NT2/D1 (cell line): ENCODE measurements around the gene DAD1.

ENCODE experiments used
- DNase-seq: peaks from one replicate; pipeline ENCODE4 v3.0.0-alpha.2; 2011; ENCODE audit warnings: low read depth, low spot score
- H3K27me3 ChIP-seq: 2 replicates; pipeline ENCODE4 v1.6.0; 2011; ENCODE audit warnings: mild to moderate bottlenecking; ENCODE audit not compliant: insufficient read length, insufficient read depth
- H3K36me3 ChIP-seq: 2 replicates; pipeline ENCODE4 v1.6.1; 2011; ENCODE audit warnings: mild to moderate bottlenecking, low read length, mixed read lengths; ENCODE audit not compliant: insufficient read depth, insufficient read length
- H3K4me1 ChIP-seq: 2 replicates; pipeline ENCODE4 v1.5.1; 2011; ENCODE audit not compliant: insufficient read depth, insufficient read length
- H3K4me3 ChIP-seq: 2 replicates; pipeline ENCODE4 v1.5.1; 2011; ENCODE audit warnings: low read depth; ENCODE audit not compliant: insufficient read length
- H3K9ac ChIP-seq: 2 replicates; pipeline ENCODE4 v1.6.0; 2011; ENCODE audit warnings: low read depth; ENCODE audit not compliant: insufficient read length
- H3K9me3 ChIP-seq: 2 replicates; pipeline ENCODE4 v1.5.1; 2011; ENCODE audit warnings: mild to moderate bottlenecking, low read length; ENCODE audit not compliant: insufficient read depth
- SUZ12 ChIP-seq: IDR thresholded peaks from 2 replicates; pipeline ENCODE4 v1.6.1; 2011; ENCODE audit not compliant: insufficient read length, insufficient read depth; ENCODE audit errors: extremely low read depth
- YY1 ChIP-seq: IDR thresholded peaks from 2 replicates; pipeline ENCODE4 v1.6.1; 2011; ENCODE audit not compliant: insufficient read length, insufficient read depth
- ZNF274 ChIP-seq: IDR thresholded peaks from 2 replicates; pipeline ENCODE4 v1.6.1; 2011; ENCODE audit warnings: mild to moderate bottlenecking, low read depth, low read length

DAD1 gene

GRCh38 chr14:22533739-22534359, 55.2 kb downstream of the DAD1 start:
- Histone ChIP-seq H3K4me1 (no peaks in the 10 kb centered on the region), H3K9ac (no peak overlapping the region), H3K4me3 (no peak overlapping the region), H3K9me3 (peaks cover 9% of the 10 kb centered on the region; the same call in 1 of the 2 replicates), H3K36me3 (no peaks in the 10 kb centered on the region), H3K27me3 (no peaks in the 10 kb centered on the region)
- no peak for DNase-seq
- no peak for TF ChIP-seq SUZ12
- TF ChIP-seq ZNF274 = no peak
- TF ChIP-seq YY1 = no peak

DNA sequence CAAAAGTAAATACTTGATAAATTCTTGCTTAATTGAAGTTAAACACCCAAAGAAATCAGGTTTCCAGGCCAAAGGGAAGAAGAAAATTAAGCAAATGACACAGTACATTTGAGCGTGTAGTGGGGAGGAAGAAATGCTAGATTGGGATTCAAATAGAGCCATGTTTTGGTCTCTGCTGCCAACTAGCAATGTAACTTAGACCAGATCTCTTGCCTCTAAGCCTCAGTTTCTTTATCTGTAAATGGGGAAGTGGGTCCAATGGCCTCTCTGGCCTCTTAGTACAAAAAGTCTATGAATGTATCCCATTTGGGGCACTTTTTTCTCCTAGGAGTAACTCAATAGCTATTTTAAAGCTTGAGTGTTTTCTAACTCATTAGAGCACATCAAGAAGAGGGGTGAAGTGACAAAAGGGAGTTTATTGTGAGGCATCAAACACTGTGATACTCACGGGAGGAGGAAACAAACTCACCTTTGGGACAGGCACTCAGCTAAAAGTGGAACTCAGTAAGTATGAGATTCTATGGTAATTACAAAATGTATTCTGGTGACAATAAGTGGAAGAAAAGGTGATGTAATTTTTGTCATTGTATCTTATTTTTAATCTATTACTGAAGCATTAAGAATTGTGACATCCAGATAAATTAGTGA, 55.8 kb downstream of the DAD1 start:
- Histone ChIP-seq H3K9ac (no peak overlapping the region), H3K36me3 (no peaks in the 10 kb centered on the region), H3K27me3 (no peaks in the 10 kb centered on the region), H3K4me1 (no peaks in the 10 kb centered on the region), H3K4me3 (no peak overlapping the region), H3K9me3 (peaks cover 9% of the 10 kb centered on the region; the same call in 1 of the 2 replicates)
- DNase-seq = no peak
- TF ChIP-seq ZNF274 = no peak
- no peak for TF ChIP-seq SUZ12
- no peak for TF ChIP-seq YY1

DNA sequence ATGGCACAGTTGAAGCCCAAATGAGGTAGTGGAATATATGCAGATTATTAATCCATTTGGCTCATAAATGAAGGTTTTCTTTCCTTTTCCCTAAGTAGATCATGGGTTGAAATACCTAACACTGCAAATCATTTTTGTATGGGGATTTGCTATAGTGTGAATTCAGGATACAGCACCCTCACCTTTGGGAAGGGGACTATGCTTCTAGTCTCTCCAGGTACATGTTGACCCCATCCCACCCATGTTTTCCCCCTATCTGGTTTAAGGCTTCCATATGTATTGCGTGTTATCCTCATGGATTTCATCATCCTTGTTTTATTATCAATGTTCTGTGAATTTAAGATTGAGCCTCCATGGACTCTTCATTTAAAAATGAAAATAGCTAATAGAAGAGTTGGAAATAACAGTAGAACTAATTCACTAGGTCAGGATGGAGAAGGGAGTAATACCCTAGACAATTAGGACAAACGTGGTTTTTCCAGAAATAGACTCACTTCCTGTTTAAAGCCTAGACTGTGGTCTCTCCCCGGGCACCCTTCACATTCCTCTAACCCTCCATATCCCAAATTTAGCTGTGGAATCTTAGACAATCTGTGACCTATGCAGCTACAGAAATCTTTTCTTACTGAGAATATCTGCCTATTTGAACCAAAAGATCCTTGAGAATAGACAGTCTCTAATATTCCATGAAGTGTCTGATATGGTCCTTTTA, 56.5 kb downstream of the DAD1 start:
- Histone ChIP-seq H3K9me3 (peaks cover 4% of the 10 kb centered on the region; the same call in 1 of the 2 replicates), H3K9ac (no peak overlapping the region), H3K4me3 (no peak overlapping the region), H3K36me3 (no peaks in the 10 kb centered on the region), H3K27me3 (no peaks in the 10 kb centered on the region), H3K4me1 (no peaks in the 10 kb centered on the region)
- no peak for DNase-seq
- no peak for TF ChIP-seq SUZ12
- TF ChIP-seq ZNF274 = no peak
- no peak for TF ChIP-seq YY1

GRCh38 chr14:22531451-22532344, 57.3 kb downstream of the DAD1 start:
- no peak overlapping the region for H3K9ac ChIP-seq
- DNase-seq = no peak
- no peaks in the 10 kb centered on the region for H3K9me3 ChIP-seq
- no peaks in the 10 kb centered on the region for H3K4me1 ChIP-seq
- TF ChIP-seq ZNF274 (no peak), YY1 (no peak)
- no peak overlapping the region for H3K4me3 ChIP-seq
- no peaks in the 10 kb centered on the region for H3K27me3 ChIP-seq
- no peaks in the 10 kb centered on the region for H3K36me3 ChIP-seq

DNA sequence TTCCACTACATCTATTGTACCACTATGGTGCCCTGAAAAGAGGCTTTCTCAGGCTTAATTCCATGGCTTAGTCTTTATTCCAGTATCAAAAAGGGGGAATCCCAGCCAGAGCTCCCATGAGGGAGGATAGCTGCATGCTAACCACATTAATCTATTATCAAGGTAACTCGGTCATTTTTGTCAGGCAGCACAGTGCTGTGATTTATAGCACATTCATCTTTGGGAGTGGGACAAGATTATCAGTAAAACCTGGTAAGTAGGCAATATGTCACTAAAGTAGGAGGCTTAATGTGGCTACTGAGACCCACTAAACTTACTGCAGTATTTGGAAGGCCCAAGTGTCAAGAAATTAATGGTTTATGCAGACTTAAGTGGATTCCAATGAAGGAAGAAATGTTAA, 58.9 kb downstream of the DAD1 start:
- Histone ChIP-seq H3K4me3 (no peak overlapping the region), H3K4me1 (no peaks in the 10 kb centered on the region), H3K9ac (no peak overlapping the region), H3K27me3 (no peaks in the 10 kb centered on the region), H3K9me3 (no peaks in the 10 kb centered on the region), H3K36me3 (no peaks in the 10 kb centered on the region)
- DNase-seq = no peak
- TF ChIP-seq SUZ12 (no peak), ZNF274 (no peak), YY1 (no peak)

DNA sequence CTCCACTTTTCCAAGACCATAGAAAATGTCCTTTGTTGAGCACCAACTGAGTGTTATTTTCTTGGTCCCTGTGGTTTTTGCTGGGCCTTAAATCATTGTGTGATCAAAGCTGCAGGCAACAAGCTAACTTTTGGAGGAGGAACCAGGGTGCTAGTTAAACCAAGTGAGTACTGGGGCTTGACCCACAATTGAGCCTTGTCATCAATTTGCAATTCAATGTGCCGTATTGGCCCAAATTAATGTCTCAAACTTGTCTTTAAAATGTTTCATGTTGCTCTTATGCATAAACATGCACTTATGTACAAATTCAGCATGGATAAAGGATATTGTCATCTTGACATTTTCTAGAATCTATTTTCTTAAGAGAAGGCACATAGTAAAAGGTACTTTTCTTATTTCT, 62.3 kb downstream of the DAD1 start:
- Histone ChIP-seq H3K27me3 (no peaks in the 10 kb centered on the region), H3K9ac (no peak overlapping the region), H3K9me3 (no peaks in the 10 kb centered on the region), H3K4me1 (no peaks in the 10 kb centered on the region), H3K36me3 (no peaks in the 10 kb centered on the region), H3K4me3 (no peak overlapping the region)
- no peak for DNase-seq
- TF ChIP-seq YY1 = no peak
- TF ChIP-seq ZNF274 = no peak
- TF ChIP-seq SUZ12 = no peak

- Histone ChIP-seq H3K4me1 (no peaks in the 10 kb centered on the region), H3K4me3 (no peak overlapping the region), H3K36me3 (no peaks in the 10 kb centered on the region), H3K9me3 (no peaks in the 10 kb centered on the region), H3K9ac (no peak overlapping the region), H3K27me3 (no peaks in the 10 kb centered on the region)
- TF ChIP-seq ZNF274 (no peak), SUZ12 (no peak), YY1 (no peak)
- DNase-seq = no peak
Measured at GRCh38 chr14:22526218-22526617, 62.8 kb downstream of the DAD1 start.
